ENCODE data around the gene HIPK3. TPM values are rescaled to one million over a fixed set of nuclear protein-coding genes. Genes with fewer than 3 reads are reported as not detected.

The HIPK3 gene
- total and polyA plus RNA-seq, 9 of the 15 experiments (the other 6 are each of a cell fraction or from before 2014, with no cell fraction given), result 2.3 to 19.6 (median 7.5) TPM

DNA sequence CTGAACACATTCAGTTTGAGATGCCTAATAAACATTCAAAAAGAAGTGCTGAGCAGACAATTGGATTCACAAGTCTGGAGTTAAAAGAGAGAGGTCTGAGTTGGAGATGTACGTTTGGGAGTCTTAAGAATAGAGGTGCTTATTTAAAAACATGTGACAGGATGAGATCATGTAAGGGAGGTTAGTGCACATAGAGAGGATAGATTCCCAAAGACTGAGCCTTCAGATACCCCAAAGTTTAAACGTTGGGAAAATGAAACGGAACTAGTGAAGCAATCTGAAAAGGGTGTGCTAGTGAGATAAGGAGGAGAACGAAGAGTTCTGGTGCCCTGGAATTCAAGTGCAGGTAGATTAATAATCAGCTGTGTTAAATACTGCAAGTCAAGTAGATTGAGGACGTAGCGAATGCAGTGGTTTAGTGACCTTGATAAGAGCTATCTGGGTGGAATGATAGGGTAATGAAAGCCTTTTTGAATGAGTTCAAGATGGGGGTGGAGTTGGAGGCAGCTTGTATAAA is 63.7 kb downstream of the HIPK3 start (continued):
- TF ChIP-seq JUND (IDR thresholded peaks at IDR 0.05; ENCODE audit: borderline replicate concordance, low read depth, low read length), result 0 out of 2 replicates have a peak, but pooled peaks have one; percentile 6
- TF ChIP-seq JUND (tag; IDR thresholded peaks at IDR 0.05; ENCODE audit: borderline replicate concordance, low read depth, low read length), result peak; percentile 71; the same call in 2 of the 3 replicates
- TF ChIP-seq TEAD1 (CRISPR knock-in tag; IDR thresholded peaks at IDR 0.05), result peak in 1 of 2 experiments; percentile 85; a peak in 2 of 4 replicates
- TF ChIP-seq ZSCAN29 (IDR thresholded peaks at IDR 0.05), result no peak
- TF ChIP-seq ZNF143 (CRISPR knock-in tag; IDR thresholded peaks at IDR 0.05), result no peak
- no peak for TF ChIP-seq PTTG1 (tag; IDR thresholded peaks at IDR 0.05; ENCODE audit: low read depth)
- TF ChIP-seq ZNF699 (CRISPR knock-in tag; IDR thresholded peaks at IDR 0.05; ENCODE audit: insufficient replicate concordance), result no peak
- TF ChIP-seq ZZZ3 (IDR thresholded peaks at IDR 0.05), result no peak
- peak; percentile 87 for TF ChIP-seq TCF3 (CRISPR knock-in tag; IDR thresholded peaks at IDR 0.05)
- no peak for TF ChIP-seq HNRNPK (IDR thresholded peaks at IDR 0.05; ENCODE audit: low read depth, low read length, poor library complexity, severe bottlenecking)
- TF ChIP-seq POLR2B (IDR thresholded peaks at IDR 0.05; ENCODE audit: low read depth, partially characterized antibody), result no peak
- TF ChIP-seq, protein P1, sequence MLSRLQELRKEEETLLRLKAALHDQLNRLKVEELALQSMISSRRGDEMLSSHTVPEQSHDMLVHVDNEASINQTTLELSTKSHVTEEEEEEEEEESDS (CRISPR knock-in tag; IDR thresholded peaks at IDR 0.05), result no peak
- no peak for TF ChIP-seq ETS2 (tag; IDR thresholded peaks at IDR 0.05; ENCODE audit: borderline replicate concordance, poor library complexity, severe bottlenecking)
- TF ChIP-seq, protein P2, sequence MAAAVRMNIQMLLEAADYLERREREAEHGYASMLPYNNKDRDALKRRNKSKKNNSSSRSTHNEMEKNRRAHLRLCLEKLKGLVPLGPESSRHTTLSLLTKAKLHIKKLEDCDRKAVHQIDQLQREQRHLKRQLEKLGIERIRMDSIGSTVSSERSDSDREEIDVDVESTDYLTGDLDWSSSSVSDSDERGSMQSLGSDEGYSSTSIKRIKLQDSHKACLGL (CRISPR knock-in tag; IDR thresholded peaks at IDR 0.05; ENCODE audit: borderline replicate concordance, poor library complexity, severe bottlenecking), result no peak
- TF ChIP-seq RFX7 (CRISPR knock-in tag; IDR thresholded peaks at IDR 0.05), result no peak
- TF ChIP-seq HMGN3 (IDR thresholded peaks at IDR 0.05; ENCODE audit: borderline replicate concordance, extremely low read depth, insufficient read length, low read depth, low read length), result no peak
- TF ChIP-seq, protein P3, sequence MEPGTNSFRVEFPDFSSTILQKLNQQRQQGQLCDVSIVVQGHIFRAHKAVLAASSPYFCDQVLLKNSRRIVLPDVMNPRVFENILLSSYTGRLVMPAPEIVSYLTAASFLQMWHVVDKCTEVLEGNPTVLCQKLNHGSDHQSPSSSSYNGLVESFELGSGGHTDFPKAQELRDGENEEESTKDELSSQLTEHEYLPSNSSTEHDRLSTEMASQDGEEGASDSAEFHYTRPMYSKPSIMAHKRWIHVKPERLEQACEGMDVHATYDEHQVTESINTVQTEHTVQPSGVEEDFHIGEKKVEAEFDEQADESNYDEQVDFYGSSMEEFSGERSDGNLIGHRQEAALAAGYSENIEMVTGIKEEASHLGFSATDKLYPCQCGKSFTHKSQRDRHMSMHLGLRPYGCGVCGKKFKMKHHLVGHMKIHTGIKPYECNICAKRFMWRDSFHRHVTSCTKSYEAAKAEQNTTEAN (CRISPR knock-in tag; IDR thresholded peaks at IDR 0.05), result no peak
- TF ChIP-seq ELF4 (CRISPR knock-in tag; IDR thresholded peaks at IDR 0.05), result no peak
- TF ChIP-seq, protein P4, sequence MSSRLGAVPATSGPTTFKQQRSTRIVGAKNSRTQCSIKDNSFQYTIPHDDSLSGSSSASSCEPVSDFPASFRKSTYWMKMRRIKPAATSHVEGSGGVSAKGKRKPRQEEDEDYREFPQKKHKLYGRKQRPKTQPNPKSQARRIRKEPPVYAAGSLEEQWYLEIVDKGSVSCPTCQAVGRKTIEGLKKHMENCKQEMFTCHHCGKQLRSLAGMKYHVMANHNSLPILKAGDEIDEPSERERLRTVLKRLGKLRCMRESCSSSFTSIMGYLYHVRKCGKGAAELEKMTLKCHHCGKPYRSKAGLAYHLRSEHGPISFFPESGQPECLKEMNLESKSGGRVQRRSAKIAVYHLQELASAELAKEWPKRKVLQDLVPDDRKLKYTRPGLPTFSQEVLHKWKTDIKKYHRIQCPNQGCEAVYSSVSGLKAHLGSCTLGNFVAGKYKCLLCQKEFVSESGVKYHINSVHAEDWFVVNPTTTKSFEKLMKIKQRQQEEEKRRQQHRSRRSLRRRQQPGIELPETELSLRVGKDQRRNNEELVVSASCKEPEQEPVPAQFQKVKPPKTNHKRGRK (tag; IDR thresholded peaks at IDR 0.05), result no peak
- no peak for TF ChIP-seq ZNF57 (CRISPR knock-in tag; IDR thresholded peaks at IDR 0.05)
- TF ChIP-seq GATAD2B (IDR thresholded peaks at IDR 0.05; ENCODE audit: borderline replicate concordance), result 0 out of 2 replicates have a peak, but pooled peaks have one; percentile 28
- TF ChIP-seq TAF7 (tag; IDR thresholded peaks at IDR 0.05), result no peak
- peak; percentile 91 for TF ChIP-seq ARID1B (IDR thresholded peaks at IDR 0.05)
- TF ChIP-seq TOE1 (IDR thresholded peaks at IDR 0.05; ENCODE audit: borderline replicate concordance), result 0 out of 2 replicates have a peak, but pooled peaks have one; percentile 54
- TF ChIP-seq TOE1 (CRISPR knock-in tag; IDR thresholded peaks at IDR 0.05; ENCODE audit: borderline replicate concordance, low read depth), result no peak
- peak; percentile 84 for TF ChIP-seq SMARCE1 (IDR thresholded peaks at IDR 0.05)
- TF ChIP-seq ZNF77 (CRISPR knock-in tag; IDR thresholded peaks at IDR 0.05), result no peak
